Smooth muscle cell (in vitro differentiated cells): ENCODE results near the gene LHFPL2. TPM values are rescaled to one million over a fixed set of nuclear protein-coding genes. Genes with fewer than 3 reads are reported as not detected.

Experiments
- DNase-seq: peaks from one replicate; lab custom pipeline; 2025; ENCODE audit not compliant: unreplicated experiment; lab: John Stamatoyannopoulos, UW
- H2AFZ ChIP-seq: fragments of 200-600 bp; sonication (generic); 2 replicates; pipeline ENCODE4 v1.6.0; 2016; ENCODE audit warnings: antibody characterized with exemption, low read depth, mild to moderate bottlenecking
- H3F3A ChIP-seq: fragments of 200-600 bp; sonication (generic); 2 replicates; pipeline ENCODE4 v1.6.0; 2017; ENCODE audit warnings: antibody characterized with exemption, low read depth
- H3K27ac ChIP-seq: fragments of 200-600 bp; sonication (generic); 2 replicates; pipeline ENCODE4 v1.5.1; 2016; ENCODE audit warnings: low read depth, mild to moderate bottlenecking
- H3K27me3 ChIP-seq: fragments of 200-600 bp; sonication (generic); 2 replicates; pipeline ENCODE4 v1.6.1; 2016; ENCODE audit warnings: low read depth, mild to moderate bottlenecking
- H3K36me3 ChIP-seq: fragments of 200-600 bp; sonication (generic); 2 replicates; pipeline ENCODE4 v1.5.1; 2016; ENCODE audit warnings: low read depth
- H3K4me1 ChIP-seq: fragments of 200-600 bp; sonication (generic); 2 replicates; pipeline ENCODE4 v1.5.1; 2016; ENCODE audit warnings: low read depth
- H3K4me2 ChIP-seq: fragments of 200-600 bp; sonication (generic); 2 replicates; pipeline ENCODE4 v1.6.0; 2016; ENCODE audit warnings: mild to moderate bottlenecking
- H3K4me3 ChIP-seq: fragments of 200-600 bp; sonication (generic); 2 replicates; pipeline ENCODE4 v1.5.1; 2016; ENCODE audit warnings: mild to moderate bottlenecking
- H3K79me2 ChIP-seq: fragments of 200-600 bp; sonication (generic); 2 replicates; pipeline ENCODE4 v1.6.0; 2016; ENCODE audit warnings: low read depth, mild to moderate bottlenecking
- H3K9ac ChIP-seq: fragments of 200-600 bp; sonication (generic); 2 replicates; pipeline ENCODE4 v1.6.0; 2016; ENCODE audit warnings: low read depth
- H3K9me3 ChIP-seq: fragments of 200-600 bp; sonication (generic); replicated peaks from 2 replicates; pipeline ENCODE4 v1.5.1; 2016; ENCODE audit warnings: low read depth
- H4K20me1 ChIP-seq: fragments of 200-600 bp; sonication (generic); 2 replicates; pipeline ENCODE4 v1.6.0; 2016; ENCODE audit warnings: low read depth
- WGBS: methylation state at CpG from one replicate; pipeline ENCODE4 v1.1.7; 2016; ENCODE audit warnings: low lambda C conversion rate; 5-methylcytosine and 5-hydroxymethylcytosine counted together
- polyA plus RNA-seq: library from polyadenylated mRNA; unstranded; fragments of >200 nt; fragmentation: Nextera tagmentation; extraction: Ambion mirVana; gene quantifications from 2 replicates; pipeline ENCODE4 v1.2.1, GENCODE V29; 2016
- total RNA-seq: library from RNA; depleted of rRNA; stranded (reverse); fragments of >200 nt; gene quantifications from 2 replicates; pipeline ENCODE4 v1.2.3, GENCODE V29; 2014
- TF ChIP-seq, protein P1 (sequence below): fragments of 200-600 bp; sonication (generic); IDR thresholded peaks from 2 replicates; pipeline ENCODE4 v1.5.1; 2017; ENCODE audit warnings: borderline replicate concordance, mild to moderate bottlenecking, antibody characterized with exemption; ENCODE audit not compliant: insufficient read depth, poor library complexity, severe bottlenecking

Gene LHFPL2
- total and polyA plus RNA-seq, 2 experiments from 2014 or later: 13.4 to 18.6 TPM

DNA sequence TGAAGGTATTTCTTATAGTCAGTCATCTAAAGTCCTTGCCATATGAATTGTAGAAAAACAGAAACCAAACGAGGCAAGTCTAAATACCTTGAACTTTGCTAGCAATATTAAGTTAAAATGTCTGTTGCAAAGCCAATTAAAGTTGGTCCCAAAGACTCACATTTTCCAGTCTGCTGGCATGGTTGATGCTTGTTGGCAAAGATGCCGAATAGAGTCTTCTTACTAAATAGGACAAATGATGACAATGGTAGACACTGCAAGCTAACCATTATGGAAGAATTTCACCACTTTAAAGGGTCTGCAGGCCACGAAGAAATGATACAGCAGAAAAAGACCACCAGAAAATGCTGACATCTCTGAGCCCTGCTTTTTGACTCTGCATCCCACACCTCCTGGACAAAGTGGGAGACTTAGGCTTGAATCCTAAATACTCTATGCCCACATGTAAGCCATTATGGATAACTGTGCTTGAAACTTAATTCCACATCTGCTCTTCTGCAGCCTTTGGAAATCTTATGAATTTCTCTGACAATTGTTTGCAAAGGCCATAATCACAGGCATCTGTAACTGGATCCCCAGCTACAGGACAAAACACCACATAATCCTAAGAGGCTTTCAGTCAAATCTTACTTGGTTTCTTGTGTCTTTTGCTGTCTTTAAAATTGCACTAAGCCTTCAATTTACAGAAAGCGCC, 61.3 kb downstream of the LHFPL2 start:
- Histone ChIP-seq H3K4me2 (peak overlapping the region; percentile 69), H3K27me3 (no peaks in the 10 kb centered on the region), H3F3A (peaks cover 34% of the 10 kb centered on the region), H3K9me3 (no peaks in the 10 kb centered on the region), H3K4me1 (peaks cover 33% of the 10 kb centered on the region), H4K20me1 (peaks cover 14% of the 10 kb centered on the region), H2AFZ (no peak overlapping the region), H3K27ac (peak overlapping the region; percentile 92), H3K9ac (peak overlapping the region; percentile 67), H3K79me2 (peaks cover 20% of the 10 kb centered on the region), H3K4me3 (no peak overlapping the region), H3K36me3 (no peaks in the 10 kb centered on the region)
- 57% methylated on average over 4 of the region's 4 CpGs for whole genome bisulfite sequencing
- no peak for DNase-seq
- TF ChIP-seq, protein P1, sequence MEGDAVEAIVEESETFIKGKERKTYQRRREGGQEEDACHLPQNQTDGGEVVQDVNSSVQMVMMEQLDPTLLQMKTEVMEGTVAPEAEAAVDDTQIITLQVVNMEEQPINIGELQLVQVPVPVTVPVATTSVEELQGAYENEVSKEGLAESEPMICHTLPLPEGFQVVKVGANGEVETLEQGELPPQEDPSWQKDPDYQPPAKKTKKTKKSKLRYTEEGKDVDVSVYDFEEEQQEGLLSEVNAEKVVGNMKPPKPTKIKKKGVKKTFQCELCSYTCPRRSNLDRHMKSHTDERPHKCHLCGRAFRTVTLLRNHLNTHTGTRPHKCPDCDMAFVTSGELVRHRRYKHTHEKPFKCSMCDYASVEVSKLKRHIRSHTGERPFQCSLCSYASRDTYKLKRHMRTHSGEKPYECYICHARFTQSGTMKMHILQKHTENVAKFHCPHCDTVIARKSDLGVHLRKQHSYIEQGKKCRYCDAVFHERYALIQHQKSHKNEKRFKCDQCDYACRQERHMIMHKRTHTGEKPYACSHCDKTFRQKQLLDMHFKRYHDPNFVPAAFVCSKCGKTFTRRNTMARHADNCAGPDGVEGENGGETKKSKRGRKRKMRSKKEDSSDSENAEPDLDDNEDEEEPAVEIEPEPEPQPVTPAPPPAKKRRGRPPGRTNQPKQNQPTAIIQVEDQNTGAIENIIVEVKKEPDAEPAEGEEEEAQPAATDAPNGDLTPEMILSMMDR: no peak

DNA sequence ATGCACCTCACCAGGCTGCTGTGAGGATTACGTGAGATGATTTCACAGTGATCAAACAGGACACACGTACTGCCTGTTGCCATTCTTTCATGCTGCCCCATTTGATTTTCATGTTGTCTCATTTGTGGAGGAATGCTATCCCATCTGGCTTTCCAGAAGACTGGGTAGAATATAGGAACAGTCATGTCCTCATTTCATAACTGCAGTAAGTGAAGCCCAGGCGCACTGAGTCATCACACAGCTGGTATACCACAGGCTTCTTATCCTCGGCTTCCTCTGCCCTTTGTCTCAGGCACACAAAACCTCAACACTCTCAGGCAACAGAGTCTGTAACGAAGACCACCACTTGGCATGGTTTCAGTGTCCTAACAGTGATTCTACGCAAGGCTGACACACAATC, 62.3 kb downstream of the LHFPL2 start:
- H4K20me1 ChIP-seq: peaks cover 14% of the 10 kb centered on the region
- peaks cover 34% of the 10 kb centered on the region for H3F3A ChIP-seq
- no peak overlapping the region for H3K4me3 ChIP-seq
- no peaks in the 10 kb centered on the region for H3K36me3 ChIP-seq
- no peak for DNase-seq
- peak overlapping the region; percentile 92 for H3K27ac ChIP-seq
- H3K4me1 ChIP-seq: peaks cover 26% of the 10 kb centered on the region
- no peak overlapping the region for H2AFZ ChIP-seq
- peak overlapping the region; percentile 67 for H3K9ac ChIP-seq
- TF ChIP-seq, protein P1: no peak
- peaks cover 12% of the 10 kb centered on the region for H3K79me2 ChIP-seq
- no peaks in the 10 kb centered on the region for H3K9me3 ChIP-seq
- H3K27me3 ChIP-seq: no peaks in the 10 kb centered on the region
- H3K4me2 ChIP-seq: peak overlapping the region; percentile 69
- 11% methylated on average over 6 of the region's 6 CpGs for WGBS

DNA sequence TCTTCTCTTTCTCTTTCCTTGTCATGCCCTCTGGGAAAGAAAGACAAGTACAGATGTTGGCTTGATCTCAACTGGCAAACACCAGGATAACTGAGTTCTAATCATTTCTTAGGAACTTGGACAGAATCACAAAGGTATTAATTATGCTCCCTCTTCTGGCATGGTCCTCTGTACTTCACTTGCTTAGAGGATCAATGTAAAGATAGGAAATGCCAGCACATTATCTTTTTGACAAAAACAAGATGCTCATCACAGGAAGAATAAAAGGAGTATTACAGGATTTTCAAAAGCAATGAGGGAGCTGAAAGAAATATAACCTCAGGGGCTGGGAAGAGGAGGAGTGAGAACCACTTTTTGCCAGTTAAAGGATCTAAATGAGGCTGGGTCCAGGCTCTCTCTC, 70.6 kb downstream of the LHFPL2 start:
- no peak overlapping the region for H3K4me3 ChIP-seq
- peaks cover 10% of the 10 kb centered on the region for H3K4me1 ChIP-seq
- no peaks in the 10 kb centered on the region for H3K27me3 ChIP-seq
- H3K9me3 ChIP-seq: no peaks in the 10 kb centered on the region
- H3K9ac ChIP-seq: no peak overlapping the region
- H2AFZ ChIP-seq: no peak overlapping the region
- H4K20me1 ChIP-seq: peaks cover 12% of the 10 kb centered on the region
- DNase-seq: no peak
- TF ChIP-seq, protein P1: no peak
- H3K79me2 ChIP-seq: peaks cover 17% of the 10 kb centered on the region
- peak overlapping the region; percentile 36 for H3K27ac ChIP-seq
- peak overlapping the region; percentile 10 for H3K4me2 ChIP-seq
- H3K36me3 ChIP-seq: no peaks in the 10 kb centered on the region
- peaks cover 35% of the 10 kb centered on the region for H3F3A ChIP-seq
